ENCODE measurements around the gene MEIOC.

- TF ChIP-seq CTCF (IDR thresholded peaks at IDR 0.05) (no peak), ZFX (IDR thresholded peaks at IDR 0.05; ENCODE audit: borderline replicate concordance) (no peak)
Measured at GRCh38 chr17:44661835-44662234, 5.6 kb downstream of the MEIOC start.
